GM19193 (cell line): ENCODE measurements around the gene ABCA1.

Experiments
- POLR2A ChIP-seq: IDR thresholded peaks from 4 replicates; pipeline ENCODE4 v1.6.1; 2011; ENCODE audit not compliant: insufficient read depth, insufficient read length; ENCODE audit errors: extremely low read depth

The ABCA1 gene

GRCh38 chr9:104914466-104914865 is 13.5 kb downstream of the ABCA1 start:
- TF ChIP-seq POLR2A = no peak

GRCh38 chr9:104912606-104913005 is 15.3 kb downstream of the ABCA1 start:
- no peak for TF ChIP-seq POLR2A

- no peak for TF ChIP-seq POLR2A
Observed at GRCh38 chr9:104911032-104911607, 16.8 kb downstream of the ABCA1 start.

GRCh38 chr9:104907278-104907951 is 20.5 kb downstream of the ABCA1 start:
- TF ChIP-seq POLR2A = no peak

- no peak for TF ChIP-seq POLR2A
Observed at GRCh38 chr9:104906441-104907277, 21.3 kb downstream of the ABCA1 start.

- TF ChIP-seq POLR2A = no peak
Observed at GRCh38 chr9:104905931-104906330, 22.0 kb downstream of the ABCA1 start.

- TF ChIP-seq POLR2A = no peak
Observed at GRCh38 chr9:104905153-104905901, 22.6 kb downstream of the ABCA1 start.

GRCh38 chr9:104903609-104904008 is 24.3 kb downstream of the ABCA1 start:
- no peak for TF ChIP-seq POLR2A

GRCh38 chr9:104900871-104901270 is 27.1 kb downstream of the ABCA1 start:
- no peak for TF ChIP-seq POLR2A

- no peak for TF ChIP-seq POLR2A
Observed at GRCh38 chr9:104900324-104900723, 27.6 kb downstream of the ABCA1 start.

- no peak for TF ChIP-seq POLR2A
Observed at GRCh38 chr9:104899759-104900247, 28.2 kb downstream of the ABCA1 start.

GRCh38 chr9:104896131-104896530 is 31.8 kb downstream of the ABCA1 start:
- TF ChIP-seq POLR2A = no peak

- no peak for TF ChIP-seq POLR2A
Observed at GRCh38 chr9:104895572-104895971, 32.4 kb downstream of the ABCA1 start.

- TF ChIP-seq POLR2A = no peak
Observed at GRCh38 chr9:104892701-104893100, 35.3 kb downstream of the ABCA1 start.

GRCh38 chr9:104890433-104890770 is 37.6 kb downstream of the ABCA1 start:
- TF ChIP-seq POLR2A = no peak
